Suppressor macrophage treated with lipopolysaccharide for 1 hour (primary cell): ENCODE measurements around the gene KRT14.
"Not testable (repeated sequence)": the region's sequence is repeated elsewhere in the genome, so short reads cannot be mapped to it uniquely, and the experiment has no call there.

Source experiments
- DNase-seq, 3 donors: peaks; one replicate each; pipeline ENCODE4 v3.0.0-alpha.2; 2020 to 2022

The KRT14 gene

GRCh38 chr17:41600318-41600717 lies 13.6 kb upstream of the KRT14 start:
- no peak for DNase-seq

- no peak for DNase-seq
Observed at GRCh38 chr17:41599680-41600079, 13.0 kb upstream of the KRT14 start.

GRCh38 chr17:41595585-41595984 lies 8.9 kb upstream of the KRT14 start:
- no peak for DNase-seq

- no peak for DNase-seq
Observed at GRCh38 chr17:41594363-41594915, 7.7 kb upstream of the KRT14 start.

- DNase-seq = no peak
Observed at GRCh38 chr17:41593306-41593981, 6.7 kb upstream of the KRT14 start.

- no peak for DNase-seq
Observed at GRCh38 chr17:41592601-41593305, 6.1 kb upstream of the KRT14 start.

GRCh38 chr17:41589301-41589700 lies 2.6 kb upstream of the KRT14 start:
- DNase-seq = no peak

GRCh38 chr17:41588126-41588810 lies 1.6 kb upstream of the KRT14 start:
- no peak for DNase-seq

- DNase-seq = no peak
Observed at GRCh38 chr17:41585301-41586056, 1.2 kb downstream of the KRT14 start.

GRCh38 chr17:41584331-41584927 lies 2.3 kb downstream of the KRT14 start:
- not testable (repeated sequence) for DNase-seq

- no peak for DNase-seq
Observed at GRCh38 chr17:41583137-41584127, 3.3 kb downstream of the KRT14 start.

- not testable (repeated sequence) for DNase-seq
Observed at GRCh38 chr17:41582061-41582968, 4.4 kb downstream of the KRT14 start.

- no peak for DNase-seq
Observed at GRCh38 chr17:41581366-41582060, 5.2 kb downstream of the KRT14 start.

- no peak for DNase-seq
Observed at GRCh38 chr17:41580687-41581365, 5.9 kb downstream of the KRT14 start.

GRCh38 chr17:41580244-41580575 lies 6.5 kb downstream of the KRT14 start:
- DNase-seq = no peak

GRCh38 chr17:41579484-41580243 lies 7.0 kb downstream of the KRT14 start:
- peak; percentile 82 to 89 (median 84) for DNase-seq

GRCh38 chr17:41578971-41579370 lies 7.7 kb downstream of the KRT14 start:
- no peak for DNase-seq

GRCh38 chr17:41578538-41578937 lies 8.2 kb downstream of the KRT14 start:
- DNase-seq = no peak
